Hindlimb muscle (tissue), 1 donor: Measurements from ENCODE around the gene ADAMTSL2. TPM values are rescaled to one million over a fixed set of nuclear protein-coding genes. Genes with fewer than 3 reads are reported as not detected.

Experiments
- DNase-seq: peaks from one replicate; pipeline ENCODE4 v3.0.0-alpha.2; 2013
- polyA plus RNA-seq: library from polyadenylated mRNA; unstranded; fragments of 120-200 nt; gene quantifications from one replicate; pipeline ENCODE4 v1.2.1, GENCODE V29; 2013; ENCODE audit not compliant: insufficient read length

The ADAMTSL2 gene
- 4.0 TPM for polyA plus RNA-seq

GRCh38 chr9:133534346-133535291 lies at the start of gene ADAMTSL2:
Gene ADAMTSL2, plus strand, starts transcription at chr9:133534704. Its CDS starts 2,009 bp downstream, at chr9:133536713.
- DNase-seq: peak; percentile 81

DNA sequence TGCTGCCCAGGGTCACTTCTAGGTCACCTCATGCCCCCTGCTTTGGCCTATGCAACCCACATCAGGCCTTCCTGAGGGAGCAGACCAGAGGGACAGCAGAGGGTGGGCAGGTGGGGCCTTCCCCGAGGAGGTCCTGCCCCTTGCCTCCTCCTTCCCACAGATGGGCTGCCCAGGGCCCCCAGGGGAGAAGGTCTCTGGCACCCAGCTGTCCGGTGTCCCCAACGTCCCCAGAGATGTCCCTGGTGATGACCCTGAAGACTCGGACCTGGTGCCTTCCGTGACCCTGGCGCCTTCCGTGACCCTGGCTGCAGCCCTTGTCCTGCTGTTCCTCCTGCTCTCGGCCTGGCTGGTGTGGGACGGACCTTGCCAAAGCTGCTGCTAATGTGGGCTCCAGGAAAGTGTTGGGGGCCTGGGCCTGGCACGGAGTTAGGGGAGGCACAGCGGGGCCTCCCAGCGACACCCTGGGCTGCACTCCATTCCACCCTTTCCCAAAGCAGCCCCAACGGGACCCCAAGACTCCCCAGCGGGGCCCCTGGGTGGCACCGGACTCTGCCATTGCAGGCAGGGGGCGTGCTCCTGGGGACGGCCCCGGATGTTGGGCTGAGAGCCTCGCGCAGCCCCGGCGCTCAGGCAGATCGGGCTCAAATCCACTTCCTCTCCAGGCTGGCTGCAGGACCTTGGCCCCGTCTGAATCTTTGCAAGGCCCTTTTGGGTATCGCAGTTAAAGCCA lies 48.8 kb upstream of the ADAMTSL2 start:
- no peak for DNase-seq

- DNase-seq: no peak
Observed at GRCh38 chr9:133487331-133487725, 47.2 kb upstream of the ADAMTSL2 start.

- no peak for DNase-seq
Observed at GRCh38 chr9:133488686-133489252, 45.7 kb upstream of the ADAMTSL2 start.

GRCh38 chr9:133489253-133490190 lies 45.0 kb upstream of the ADAMTSL2 start:
- no peak for DNase-seq

DNA sequence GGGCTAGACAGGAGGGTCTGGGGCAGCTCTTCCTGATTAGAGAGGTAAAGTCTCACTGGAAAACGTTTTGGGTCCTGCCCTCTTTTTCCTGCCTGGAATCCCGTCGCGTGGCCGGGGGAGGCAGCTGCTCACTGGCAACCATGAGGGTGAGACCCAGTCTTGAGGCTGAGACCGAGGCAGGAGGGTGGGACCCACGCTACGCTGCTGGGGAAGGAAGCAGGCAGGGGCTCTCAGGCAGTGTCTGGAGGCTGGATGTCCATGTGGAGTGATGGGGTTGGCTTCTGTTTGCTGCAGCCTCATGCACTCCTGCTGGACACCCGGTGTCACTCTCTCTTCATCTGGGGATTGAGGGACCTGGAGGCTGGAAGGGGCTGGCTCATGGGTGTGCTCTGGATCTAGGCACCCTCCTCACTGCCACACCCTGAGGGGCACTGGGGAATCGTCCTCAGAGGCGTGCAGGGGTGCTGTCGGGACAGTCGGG lies 44.3 kb upstream of the ADAMTSL2 start:
- DNase-seq: no peak

DNA sequence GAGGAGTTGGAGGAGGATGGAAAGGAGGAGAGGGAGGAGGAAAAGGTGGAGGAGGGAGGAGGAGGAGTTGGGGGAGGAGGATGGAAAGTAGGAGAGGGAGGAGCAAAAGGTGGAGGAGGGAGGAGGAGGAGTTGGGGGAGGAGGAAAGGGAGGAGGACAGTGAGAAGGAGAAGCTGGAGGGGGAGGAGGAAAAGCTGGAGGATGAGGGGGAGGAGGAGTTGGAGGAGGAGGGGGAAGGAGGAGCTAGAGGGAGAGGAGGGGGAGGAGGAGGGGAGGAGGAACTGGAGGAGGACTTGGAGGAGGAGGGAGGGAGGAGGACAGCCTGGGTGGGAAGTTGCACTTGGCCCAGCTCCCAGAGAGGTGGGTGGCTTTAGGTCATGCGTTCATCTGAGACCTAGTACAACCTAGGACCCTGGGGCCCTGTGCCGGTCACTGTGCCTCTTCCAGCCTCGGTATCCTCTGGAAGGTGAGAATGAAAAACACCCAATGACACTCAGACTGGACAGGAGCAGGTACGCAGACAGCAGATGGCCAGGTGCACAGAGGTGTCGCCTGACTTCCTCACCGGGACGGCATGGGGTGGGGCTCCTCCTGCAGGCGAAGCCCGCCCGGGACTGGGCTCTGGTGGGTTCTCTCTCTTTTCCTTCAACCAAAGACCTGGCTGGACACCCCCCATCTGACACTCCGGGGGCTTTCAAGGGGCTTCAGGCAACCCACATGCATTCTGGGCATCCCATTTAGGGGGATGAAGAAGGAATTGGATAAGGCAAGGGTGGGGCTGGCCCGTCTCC lies 43.4 kb upstream of the ADAMTSL2 start:
- DNase-seq: no peak

DNA sequence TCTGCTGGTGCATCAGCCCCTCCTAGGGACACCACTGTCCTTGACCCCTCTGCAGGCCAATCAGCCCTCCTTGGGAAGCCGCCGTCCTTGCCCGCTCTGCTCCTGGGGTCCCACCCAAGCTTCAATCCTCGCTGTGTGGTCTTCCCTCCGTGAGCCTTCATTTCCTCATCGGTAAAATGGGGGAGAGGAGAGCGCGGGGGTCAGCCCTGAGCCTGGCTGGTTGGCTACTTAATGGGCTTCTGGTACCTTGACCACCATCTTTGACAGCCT lies 42.9 kb upstream of the ADAMTSL2 start:
- DNase-seq: no peak

DNA sequence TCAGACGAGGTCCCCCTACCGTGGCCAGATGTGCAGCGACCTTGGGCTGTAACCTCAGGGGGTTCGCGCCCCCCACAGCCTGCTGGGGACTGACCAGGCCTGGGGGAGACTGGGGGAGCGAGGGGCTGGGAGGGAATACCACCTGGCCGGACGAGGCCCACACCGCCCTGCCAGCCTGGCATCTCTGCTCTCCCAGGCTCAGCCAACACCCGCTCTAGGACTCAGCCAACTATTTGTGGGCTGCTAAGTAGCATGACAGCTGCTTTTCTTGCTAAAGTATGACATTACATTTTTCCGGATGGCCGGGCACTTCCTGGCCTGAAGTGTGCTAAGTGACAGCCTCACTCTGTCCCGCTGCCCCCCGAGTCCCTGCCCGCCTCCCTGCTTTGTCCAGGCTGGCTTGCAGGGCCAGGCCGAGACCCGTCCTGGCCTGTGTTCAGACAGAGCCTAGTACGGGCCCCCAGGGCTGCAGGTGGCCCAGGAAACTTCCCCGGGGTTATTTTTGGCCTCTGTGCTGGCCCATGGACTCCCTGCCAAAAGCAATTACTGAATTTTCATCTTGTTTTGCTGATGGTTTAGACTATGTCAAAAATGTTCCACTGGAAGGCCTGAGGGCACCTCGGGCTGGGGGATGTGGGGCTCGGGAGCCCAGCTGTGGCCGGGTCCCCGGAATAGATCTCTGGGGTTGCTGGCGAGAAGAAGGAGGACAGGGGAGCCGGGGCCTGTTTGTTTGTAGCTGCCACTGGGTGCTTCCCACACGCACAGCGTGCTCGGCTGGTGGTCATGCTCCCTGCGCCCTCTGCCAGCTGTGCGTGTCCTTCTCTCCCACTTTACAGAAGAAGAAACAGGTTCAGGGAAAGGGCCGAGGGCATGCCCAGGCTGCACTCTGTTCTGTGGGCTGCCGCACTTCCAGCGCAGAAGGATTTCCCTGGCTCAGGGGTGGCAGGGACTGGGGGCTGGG lies 42.2 kb upstream of the ADAMTSL2 start:
- DNase-seq: peak; percentile 47

DNA sequence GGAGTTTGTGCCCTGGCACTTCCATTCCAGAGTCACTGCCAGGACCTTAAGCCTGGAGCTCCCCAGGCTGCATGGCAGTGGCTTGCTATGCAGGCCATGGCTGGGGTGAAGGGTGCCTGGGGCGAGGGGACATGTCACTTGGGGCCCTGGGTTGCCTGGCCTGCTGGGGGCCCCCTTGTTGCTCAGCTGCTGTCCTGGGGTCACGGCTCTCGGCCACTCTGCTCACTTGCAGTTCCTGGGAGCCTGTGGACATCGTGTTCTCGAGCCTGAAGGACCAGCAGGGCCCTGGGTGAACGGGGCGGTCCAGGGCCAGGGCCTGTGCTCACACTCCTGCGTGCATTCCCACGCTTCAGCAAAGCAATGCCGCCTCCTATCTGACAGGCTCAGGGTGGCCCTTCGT lies 41.1 kb upstream of the ADAMTSL2 start:
- no peak for DNase-seq

DNA sequence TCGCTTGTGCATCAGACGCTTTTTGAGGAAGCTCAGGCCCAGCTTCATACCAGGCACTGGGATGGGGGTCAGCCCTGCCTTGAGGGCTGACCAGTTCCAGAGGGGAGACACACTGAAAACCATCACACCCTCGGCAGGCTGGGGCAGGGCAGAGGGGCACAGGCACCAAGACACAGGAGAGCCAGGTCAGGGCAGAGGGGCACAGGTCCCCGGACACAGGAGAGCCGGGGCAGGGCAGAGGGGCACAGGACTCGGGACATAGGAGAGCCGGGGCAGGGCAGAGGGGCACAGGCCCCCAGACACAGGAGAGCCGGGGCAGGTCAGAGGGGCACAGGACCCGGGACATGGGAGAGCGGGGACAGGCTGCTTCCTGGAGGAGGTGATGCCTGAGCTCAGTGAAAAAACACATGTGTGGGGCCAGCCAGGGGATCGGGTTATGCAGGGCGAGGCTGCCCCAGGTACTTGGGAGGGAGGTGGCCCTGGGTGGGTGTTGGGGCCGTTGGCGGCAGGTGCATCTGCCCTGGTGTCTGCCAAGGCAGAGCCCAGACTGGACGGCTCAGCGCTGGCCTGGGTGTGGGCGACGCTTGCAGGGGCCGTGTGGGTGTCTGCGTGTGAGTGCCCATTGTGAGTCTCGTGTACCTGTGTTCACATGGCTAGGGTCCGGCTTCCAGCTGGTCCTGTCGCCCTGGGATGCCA lies 40.5 kb upstream of the ADAMTSL2 start:
- DNase-seq: no peak

- no peak for DNase-seq
Observed at GRCh38 chr9:133494636-133495326, 39.7 kb upstream of the ADAMTSL2 start.

DNA sequence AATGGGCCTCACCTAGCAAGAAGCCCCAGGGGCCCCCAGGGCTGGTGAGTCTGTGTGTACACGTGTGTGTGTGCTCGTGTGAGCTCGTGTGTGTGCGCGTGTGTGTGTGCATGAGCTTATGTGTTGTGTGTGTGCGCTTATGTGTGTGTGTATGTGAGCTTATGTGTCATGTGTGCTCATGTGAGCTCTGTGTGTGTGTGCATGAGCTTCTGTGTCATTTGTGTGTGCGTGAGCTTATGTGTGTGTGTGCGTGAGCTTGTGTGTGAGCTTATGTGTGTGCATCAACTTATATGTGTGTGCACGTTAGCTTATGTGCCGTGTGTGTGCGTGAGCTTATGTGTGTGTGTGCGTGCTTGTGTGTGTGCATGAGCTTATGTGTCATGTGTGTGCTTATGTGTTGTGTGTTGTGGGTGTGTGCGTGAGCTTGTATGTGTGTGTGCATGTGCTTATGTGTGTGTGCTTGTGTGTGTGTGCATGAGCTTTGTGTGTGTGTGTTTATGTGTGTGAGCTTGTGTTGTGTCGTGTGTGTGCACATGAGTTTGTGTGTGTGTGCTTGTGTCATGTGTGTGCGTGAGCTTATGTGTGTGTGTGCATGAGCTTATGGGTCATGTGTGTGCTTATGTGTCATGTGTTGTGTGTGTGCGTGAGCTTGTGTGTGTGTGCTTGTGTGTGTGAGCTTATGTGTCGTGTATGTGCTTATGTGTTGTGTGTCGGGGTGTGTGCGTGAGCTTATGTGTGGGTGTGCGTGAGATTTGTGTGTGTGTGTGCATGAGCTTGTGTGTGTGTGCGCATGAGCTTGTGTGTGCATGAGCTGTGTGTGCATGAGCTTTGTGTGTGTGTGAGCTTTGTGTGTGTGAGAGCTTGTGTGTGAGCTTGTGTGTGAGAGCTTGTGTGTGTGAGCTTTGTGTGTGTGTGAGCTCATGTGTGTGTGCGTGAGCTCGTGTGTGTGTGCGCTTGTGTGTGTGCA lies 38.9 kb upstream of the ADAMTSL2 start:
- no peak for DNase-seq

GRCh38 chr9:133496861-133497842 lies 37.4 kb upstream of the ADAMTSL2 start:
- no peak for DNase-seq

DNA sequence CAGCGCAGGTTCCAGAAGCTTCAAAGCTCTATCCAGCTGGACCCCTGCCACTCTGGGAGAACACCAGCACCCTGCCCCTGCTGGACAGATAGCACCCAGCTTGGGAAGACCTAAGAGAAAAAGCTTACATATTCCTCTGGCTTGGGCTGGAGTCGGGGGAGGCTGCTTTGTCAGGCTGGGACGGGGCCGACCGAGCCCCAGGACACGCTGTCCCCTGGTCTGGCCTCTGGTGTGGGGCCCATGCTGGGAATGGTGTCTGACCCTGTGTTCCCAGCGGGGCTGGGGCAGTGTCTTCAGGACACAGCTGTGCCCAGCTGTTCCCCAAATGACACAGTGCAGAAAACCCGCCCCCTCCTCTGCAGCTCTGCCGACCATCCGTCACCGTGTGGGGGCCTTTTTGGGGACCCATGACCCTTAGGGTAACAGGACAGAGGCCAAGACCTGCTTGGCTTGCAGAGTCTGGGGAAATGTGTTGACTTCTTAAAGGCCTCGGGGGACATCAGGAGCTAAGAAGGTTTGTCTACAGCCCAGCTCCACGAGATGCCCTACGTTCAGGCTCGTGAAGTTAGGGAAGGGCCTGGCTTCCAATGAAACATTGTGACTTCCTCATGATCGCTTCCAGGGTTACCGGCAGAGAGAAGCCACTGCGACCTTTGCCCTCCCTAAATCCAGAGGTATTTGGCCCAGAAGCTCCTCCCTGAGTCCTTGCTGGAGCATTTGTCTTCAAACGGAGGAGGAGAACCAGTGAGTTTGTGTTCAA lies 35.2 kb upstream of the ADAMTSL2 start:
- no peak for DNase-seq

GRCh38 chr9:133499892-133500270 lies 34.6 kb upstream of the ADAMTSL2 start:
- DNase-seq: no peak
